GM23338 (cell line): ENCODE measurements around the gene RYR2. TPM values are rescaled to one million over a fixed set of nuclear protein-coding genes. Genes with fewer than 3 reads are reported as not detected.

Experiments used
- ATAC-seq: fragments of 200-7000 bp; cut with Tn5 transposase; 3 replicates; pipeline ENCODE4 v1.9.1; 2020
- DNase-seq: peaks from one replicate; pipeline ENCODE4 v3.0.0-alpha.2; 2015; ENCODE audit warnings: low spot score
- H2AFZ ChIP-seq: fragments of 200-600 bp; sonication (generic); 2 replicates; pipeline ENCODE4 v1.8.0; 2016; ENCODE audit warnings: antibody characterized with exemption, mild to moderate bottlenecking, moderate library complexity
- H3F3A ChIP-seq: fragments of 200-600 bp; sonication (generic); replicated peaks from 2 replicates; pipeline ENCODE4 v1.8.0; 2017; ENCODE audit warnings: antibody characterized with exemption, mixed run types, low read depth
- H3K27ac ChIP-seq: fragments of 200-600 bp; sonication (generic); 2 replicates; pipeline ENCODE4 v1.6.1; 2016; ENCODE audit warnings: low read depth
- H3K27me3 ChIP-seq: fragments of 200-600 bp; sonication (generic); 2 replicates; pipeline ENCODE4 v1.8.0; 2016; ENCODE audit warnings: mild to moderate bottlenecking, mixed run types, moderate library complexity; ENCODE audit not compliant: insufficient read depth
- H3K36me3 ChIP-seq: fragments of 200-600 bp; sonication (generic); 2 replicates; pipeline ENCODE4 v1.8.0; 2016; ENCODE audit warnings: mild to moderate bottlenecking; ENCODE audit not compliant: insufficient read depth
- H3K4me1 ChIP-seq: fragments of 200-600 bp; sonication (generic); 2 replicates; pipeline ENCODE4 v1.8.0; 2016; ENCODE audit warnings: mild to moderate bottlenecking, moderate library complexity; ENCODE audit not compliant: insufficient read depth
- H3K4me2 ChIP-seq: fragments of 200-600 bp; sonication (generic); 2 replicates; pipeline ENCODE4 v1.7.1; 2017; ENCODE audit warnings: mixed run types
- H3K4me3 ChIP-seq: fragments of 200-600 bp; sonication (generic); 2 replicates; pipeline ENCODE4 v1.6.1; 2016; ENCODE audit warnings: mixed run types
- H3K79me2 ChIP-seq: fragments of 200-600 bp; sonication (generic); replicated peaks from 2 replicates; pipeline ENCODE4 v1.8.0; 2017; ENCODE audit warnings: mild to moderate bottlenecking; ENCODE audit not compliant: insufficient read depth
- H3K9me2 ChIP-seq: fragments of 200-600 bp; sonication (generic); 2 replicates; pipeline ENCODE4 v1.8.0; 2017; ENCODE audit not compliant: insufficient read depth
- H4K20me1 ChIP-seq: fragments of 200-600 bp; sonication (generic); replicated peaks from 2 replicates; pipeline ENCODE4 v1.8.0; 2017; ENCODE audit warnings: mild to moderate bottlenecking; ENCODE audit not compliant: insufficient read depth
- H3K27ac Mint-ChIP-seq: 2 replicates; pipeline ENCODE4 v1.8.0; 2020; ENCODE audit warnings: inconsistent platforms, mild to moderate bottlenecking, moderate library complexity, mixed read lengths
- H3K27me3 Mint-ChIP-seq: 3 replicates; pipeline ENCODE4 v1.8.0; 2022; ENCODE audit warnings: low read depth, mild to moderate bottlenecking, moderate library complexity, mixed read lengths, inconsistent platforms; ENCODE audit not compliant: insufficient read depth, poor library complexity
- H3K36me3 Mint-ChIP-seq: 3 replicates; pipeline ENCODE4 v1.8.0; 2021; ENCODE audit warnings: low read depth, mild to moderate bottlenecking, inconsistent platforms, moderate library complexity, mixed read lengths
- H3K4me1 Mint-ChIP-seq: 3 replicates; pipeline ENCODE4 v1.8.0; 2020; ENCODE audit warnings: mild to moderate bottlenecking, inconsistent platforms, mixed read lengths
- H3K4me3 Mint-ChIP-seq: 3 replicates; pipeline ENCODE4 v1.8.0; 2021; ENCODE audit warnings: moderate library complexity, mild to moderate bottlenecking, inconsistent platforms, mixed read lengths
- H3K9me3 Mint-ChIP-seq: 3 replicates; pipeline ENCODE4 v1.8.0; 2020; ENCODE audit warnings: moderate library complexity, mild to moderate bottlenecking, inconsistent platforms, mixed read lengths
- CREB1 ChIP-seq: fragments of 250-450 bp; sonication (Bioruptor Pico); IDR thresholded peaks from 2 replicates; pipeline ENCODE4 v1.5.0; 2020; ENCODE audit warnings: low read depth, mild to moderate bottlenecking, moderate library complexity
- EZH2 ChIP-seq: fragments of 200-600 bp; sonication (generic); IDR thresholded peaks from one replicate; pipeline ENCODE4 v1.8.0; 2017; ENCODE audit warnings: antibody characterized with exemption, mild to moderate bottlenecking, low read depth; ENCODE audit not compliant: unreplicated experiment
- EZH2phosphoT487 ChIP-seq: fragments of 200-600 bp; sonication (generic); IDR thresholded peaks from one replicate; pipeline ENCODE4 v1.8.1; 2018; ENCODE audit warnings: antibody characterized with exemption; ENCODE audit not compliant: unreplicated experiment
- POLR2AphosphoS5 ChIP-seq: IDR thresholded peaks from 2 replicates; pipeline ENCODE4 v1.6.1; 2016; ENCODE audit warnings: antibody characterized with exemption, low read depth
- STAT1 ChIP-seq: IDR thresholded peaks from one replicate; pipeline ENCODE4 v1.6.1; 2016; ENCODE audit warnings: antibody characterized with exemption; ENCODE audit not compliant: unreplicated experiment
- polyA plus RNA-seq: library from polyadenylated mRNA; unstranded; fragments of >200 nt; fragmentation: Nextera tagmentation; extraction: Ambion mirVana; gene quantifications from 2 replicates; pipeline ENCODE4 v1.2.1, GENCODE V29; 2016
- total RNA-seq: library from RNA; depleted of rRNA; stranded (reverse); fragments of >200 nt; shearing (Covaris generic); gene quantifications from 2 replicates; pipeline ENCODE4 v1.2.3, GENCODE V29; 2014
- TF ChIP-seq, protein P1 (sequence below), 2 experiments: fragments of 200-600 bp in 1 of 2; sonication (generic) in 1 of 2; conservative IDR thresholded peaks; 2 replicates each; pipeline versions ENCODE4 v1.5.1 to v1.6.1; 2016 to 2017; ENCODE audit warnings: antibody characterized with exemption in 2 of 2, low read depth in 2 of 2, mild to moderate bottlenecking in 2 of 2, moderate library complexity in 1 of 2
- TF ChIP-seq, protein P2 (sequence below): fragments of 250-450 bp; sonication (Bioruptor Pico); IDR thresholded peaks from 2 replicates; pipeline ENCODE4 v1.5.0; 2020; ENCODE audit warnings: mild to moderate bottlenecking, moderate library complexity

RYR2 gene
- total and polyA plus RNA-seq, 2 experiments from 2014 or later = 8.9 to 10.0 TPM

DNA sequence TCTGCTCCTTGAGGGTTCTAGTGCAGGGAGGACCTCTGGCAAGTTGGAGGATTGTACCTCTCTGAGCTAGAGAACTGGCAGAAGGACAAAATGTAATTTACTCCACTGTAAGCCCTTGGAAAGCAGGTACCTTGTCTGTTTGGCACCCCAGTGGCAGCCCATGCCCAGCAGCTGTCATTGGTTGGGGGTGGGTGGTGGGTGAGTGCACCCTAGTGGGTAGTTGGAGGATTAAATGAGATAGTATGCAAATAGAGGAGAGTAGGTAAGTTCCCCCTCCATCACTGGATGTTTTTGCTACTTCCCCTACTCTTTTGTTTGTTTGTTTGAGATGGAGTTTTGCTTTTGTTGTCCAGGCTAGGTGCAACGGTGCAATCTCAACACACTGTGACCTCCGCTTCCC is 69.8 kb downstream of the RYR2 start:
- peaks cover 40% of the 10 kb centered on the region; the same call in 1 of the 2 replicates for H3K79me2 ChIP-seq
- no peak overlapping the region for H3K27ac ChIP-seq

DNA sequence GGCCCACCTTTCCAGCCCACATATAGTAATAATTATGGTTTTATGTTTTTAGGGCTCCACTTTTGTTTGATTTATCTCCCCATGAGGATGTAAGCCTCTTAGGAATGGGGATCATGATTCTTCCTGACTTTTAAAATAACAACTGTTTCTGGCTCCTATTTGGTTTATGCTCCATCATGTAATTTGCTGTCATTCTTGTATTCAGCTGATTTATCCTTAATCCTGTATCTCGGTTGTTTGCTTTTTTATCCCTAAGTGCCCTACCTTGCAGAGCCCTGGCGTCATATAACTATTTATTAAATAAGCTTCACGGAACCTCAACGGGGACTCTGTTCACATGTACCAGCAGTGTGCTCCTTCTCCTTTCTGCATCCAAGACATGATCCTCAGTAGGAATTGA is 70.7 kb downstream of the RYR2 start:
- Histone ChIP-seq H3K4me2 (no peak overlapping the region), H3K4me3 (no peak overlapping the region), H2AFZ (no peak overlapping the region), H3K36me3 (no peaks in the 10 kb centered on the region), H3K27ac (no peak overlapping the region), H3K9me2 (peaks cover 4% of the 10 kb centered on the region), H3K79me2 (peaks cover 43% of the 10 kb centered on the region; the same call in 1 of the 2 replicates), H3K4me1 (peaks cover 5% of the 10 kb centered on the region; the same call in 1 of the 2 replicates), H3K27me3 (no peaks in the 10 kb centered on the region), H3F3A (0 out of 2 replicates have a peak, but pooled peaks cover 3% of the 10 kb centered on the region), H4K20me1 (0 out of 2 replicates have a peak, but pooled peaks cover 5% of the 10 kb centered on the region)
- H3K9me3 Mint-ChIP-seq = no peaks in the 10 kb centered on the region
- H3K27ac Mint-ChIP-seq = no peak overlapping the region
- H3K27me3 Mint-ChIP-seq = peaks cover 3% of the 10 kb centered on the region
- H3K36me3 Mint-ChIP-seq = no peaks in the 10 kb centered on the region; the same call in 2 of the 3 replicates
- ATAC-seq = no peak
- no peak for TF ChIP-seq STAT1
- TF ChIP-seq, protein P1, sequence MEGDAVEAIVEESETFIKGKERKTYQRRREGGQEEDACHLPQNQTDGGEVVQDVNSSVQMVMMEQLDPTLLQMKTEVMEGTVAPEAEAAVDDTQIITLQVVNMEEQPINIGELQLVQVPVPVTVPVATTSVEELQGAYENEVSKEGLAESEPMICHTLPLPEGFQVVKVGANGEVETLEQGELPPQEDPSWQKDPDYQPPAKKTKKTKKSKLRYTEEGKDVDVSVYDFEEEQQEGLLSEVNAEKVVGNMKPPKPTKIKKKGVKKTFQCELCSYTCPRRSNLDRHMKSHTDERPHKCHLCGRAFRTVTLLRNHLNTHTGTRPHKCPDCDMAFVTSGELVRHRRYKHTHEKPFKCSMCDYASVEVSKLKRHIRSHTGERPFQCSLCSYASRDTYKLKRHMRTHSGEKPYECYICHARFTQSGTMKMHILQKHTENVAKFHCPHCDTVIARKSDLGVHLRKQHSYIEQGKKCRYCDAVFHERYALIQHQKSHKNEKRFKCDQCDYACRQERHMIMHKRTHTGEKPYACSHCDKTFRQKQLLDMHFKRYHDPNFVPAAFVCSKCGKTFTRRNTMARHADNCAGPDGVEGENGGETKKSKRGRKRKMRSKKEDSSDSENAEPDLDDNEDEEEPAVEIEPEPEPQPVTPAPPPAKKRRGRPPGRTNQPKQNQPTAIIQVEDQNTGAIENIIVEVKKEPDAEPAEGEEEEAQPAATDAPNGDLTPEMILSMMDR (conservative IDR thresholded peaks at IDR 0.05; ENCODE audit: low read depth in 2 of 2) = no peak
- TF ChIP-seq EZH2phosphoT487 = no peak
- no peak for TF ChIP-seq POLR2AphosphoS5
- TF ChIP-seq, protein P2, sequence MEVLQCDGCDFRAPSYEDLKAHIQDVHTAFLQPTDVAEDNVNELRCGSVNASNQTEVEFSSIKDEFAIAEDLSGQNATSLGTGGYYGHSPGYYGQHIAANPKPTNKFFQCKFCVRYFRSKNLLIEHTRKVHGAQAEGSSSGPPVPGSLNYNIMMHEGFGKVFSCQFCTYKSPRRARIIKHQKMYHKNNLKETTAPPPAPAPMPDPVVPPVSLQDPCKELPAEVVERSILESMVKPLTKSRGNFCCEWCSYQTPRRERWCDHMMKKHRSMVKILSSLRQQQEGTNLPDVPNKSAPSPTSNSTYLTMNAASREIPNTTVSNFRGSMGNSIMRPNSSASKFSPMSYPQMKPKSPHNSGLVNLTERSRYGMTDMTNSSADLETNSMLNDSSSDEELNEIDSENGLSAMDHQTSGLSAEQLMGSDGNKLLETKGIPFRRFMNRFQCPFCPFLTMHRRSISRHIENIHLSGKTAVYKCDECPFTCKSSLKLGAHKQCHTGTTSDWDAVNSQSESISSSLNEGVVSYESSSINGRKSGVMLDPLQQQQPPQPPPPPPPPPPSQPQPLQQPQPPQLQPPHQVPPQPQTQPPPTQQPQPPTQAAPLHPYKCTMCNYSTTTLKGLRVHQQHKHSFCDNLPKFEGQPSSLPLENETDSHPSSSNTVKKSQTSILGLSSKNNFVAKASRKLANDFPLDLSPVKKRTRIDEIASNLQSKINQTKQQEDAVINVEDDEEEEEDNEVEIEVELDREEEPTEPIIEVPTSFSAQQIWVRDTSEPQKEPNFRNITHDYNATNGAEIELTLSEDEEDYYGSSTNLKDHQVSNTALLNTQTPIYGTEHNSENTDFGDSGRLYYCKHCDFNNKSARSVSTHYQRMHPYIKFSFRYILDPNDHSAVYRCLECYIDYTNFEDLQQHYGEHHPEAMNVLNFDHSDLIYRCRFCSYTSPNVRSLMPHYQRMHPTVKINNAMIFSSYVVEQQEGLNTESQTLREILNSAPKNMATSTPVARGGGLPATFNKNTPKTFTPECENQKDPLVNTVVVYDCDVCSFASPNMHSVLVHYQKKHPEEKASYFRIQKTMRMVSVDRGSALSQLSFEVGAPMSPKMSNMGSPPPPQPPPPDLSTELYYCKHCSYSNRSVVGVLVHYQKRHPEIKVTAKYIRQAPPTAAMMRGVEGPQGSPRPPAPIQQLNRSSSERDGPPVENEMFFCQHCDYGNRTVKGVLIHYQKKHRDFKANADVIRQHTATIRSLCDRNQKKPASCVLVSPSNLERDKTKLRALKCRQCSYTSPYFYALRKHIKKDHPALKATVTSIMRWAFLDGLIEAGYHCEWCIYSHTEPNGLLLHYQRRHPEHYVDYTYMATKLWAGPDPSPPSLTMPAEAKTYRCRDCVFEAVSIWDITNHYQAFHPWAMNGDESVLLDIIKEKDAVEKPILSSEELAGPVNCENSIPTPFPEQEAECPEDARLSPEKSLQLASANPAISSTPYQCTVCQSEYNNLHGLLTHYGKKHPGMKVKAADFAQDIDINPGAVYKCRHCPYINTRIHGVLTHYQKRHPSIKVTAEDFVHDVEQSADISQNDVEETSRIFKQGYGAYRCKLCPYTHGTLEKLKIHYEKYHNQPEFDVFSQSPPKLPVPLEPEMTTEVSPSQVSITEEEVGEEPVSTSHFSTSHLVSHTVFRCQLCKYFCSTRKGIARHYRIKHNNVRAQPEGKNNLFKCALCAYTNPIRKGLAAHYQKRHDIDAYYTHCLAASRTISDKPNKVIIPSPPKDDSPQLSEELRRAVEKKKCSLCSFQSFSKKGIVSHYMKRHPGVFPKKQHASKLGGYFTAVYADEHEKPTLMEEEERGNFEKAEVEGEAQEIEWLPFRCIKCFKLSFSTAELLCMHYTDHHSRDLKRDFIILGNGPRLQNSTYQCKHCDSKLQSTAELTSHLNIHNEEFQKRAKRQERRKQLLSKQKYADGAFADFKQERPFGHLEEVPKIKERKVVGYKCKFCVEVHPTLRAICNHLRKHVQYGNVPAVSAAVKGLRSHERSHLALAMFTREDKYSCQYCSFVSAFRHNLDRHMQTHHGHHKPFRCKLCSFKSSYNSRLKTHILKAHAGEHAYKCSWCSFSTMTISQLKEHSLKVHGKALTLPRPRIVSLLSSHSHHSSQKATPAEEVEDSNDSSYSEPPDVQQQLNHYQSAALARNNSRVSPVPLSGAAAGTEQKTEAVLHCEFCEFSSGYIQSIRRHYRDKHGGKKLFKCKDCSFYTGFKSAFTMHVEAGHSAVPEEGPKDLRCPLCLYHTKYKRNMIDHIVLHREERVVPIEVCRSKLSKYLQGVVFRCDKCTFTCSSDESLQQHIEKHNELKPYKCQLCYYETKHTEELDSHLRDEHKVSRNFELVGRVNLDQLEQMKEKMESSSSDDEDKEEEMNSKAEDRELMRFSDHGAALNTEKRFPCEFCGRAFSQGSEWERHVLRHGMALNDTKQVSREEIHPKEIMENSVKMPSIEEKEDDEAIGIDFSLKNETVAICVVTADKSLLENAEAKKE (CRISPR knock-in tag) = no peak
- H3K4me3 Mint-ChIP-seq = no peak overlapping the region
- DNase-seq = no peak
- peaks cover 11% of the 10 kb centered on the region for H3K4me1 Mint-ChIP-seq

More for the DNA sequence above, 69.8 kb downstream of the RYR2 start:
- Histone ChIP-seq H3K9me2 (peaks cover 4% of the 10 kb centered on the region), H3K27me3 (no peaks in the 10 kb centered on the region), H2AFZ (no peak overlapping the region), H3F3A (0 out of 2 replicates have a peak, but pooled peaks cover 3% of the 10 kb centered on the region), H3K4me1 (peaks cover 5% of the 10 kb centered on the region; the same call in 1 of the 2 replicates), H4K20me1 (0 out of 2 replicates have a peak, but pooled peaks cover 5% of the 10 kb centered on the region), H3K4me3 (no peak overlapping the region), H3K36me3 (no peaks in the 10 kb centered on the region), H3K4me2 (no peak overlapping the region)
- Mint-ChIP-seq H3K27me3 (peaks cover 3% of the 10 kb centered on the region), H3K27ac (no peak overlapping the region), H3K9me3 (no peaks in the 10 kb centered on the region), H3K36me3 (no peaks in the 10 kb centered on the region), H3K4me1 (peaks cover 14% of the 10 kb centered on the region), H3K4me3 (no peak overlapping the region)
- TF ChIP-seq CREB1 (no peak), EZH2 (no peak)
- TF ChIP-seq, protein P1 (conservative IDR thresholded peaks at IDR 0.05; ENCODE audit: low read depth in 2 of 2) = peak in 1 of 2 experiments; percentile 51; a peak in 3 of 4 replicates
- ATAC-seq (no peak), DNase-seq (no peak)
